ENCODE data around the gene PGM3. TPM values are rescaled to one million over a fixed set of nuclear protein-coding genes. Genes with fewer than 3 reads are reported as not detected.

PGM3 gene
- polyA plus RNA-seq, 3 donors = 4.0 to 4.8 (median 4.6) TPM

GRCh38 chr6:83185096-83185495 lies 8.0 kb downstream of the PGM3 start:
- 100% methylated on average over 2 of the region's 2 CpGs for WGBS (ENCODE audit: insufficient coverage)
- Histone ChIP-seq H3K27me3 (ENCODE audit: control insufficient read depth in 2 of 2, insufficient read depth in 2 of 2, low read length in 2 of 2) (no peaks in the 10 kb centered on the region), H3K9me3 (replicated peaks in 1 of 2; ENCODE audit: control insufficient read depth in 1 of 2, insufficient read depth in 1 of 2, low read length in 2 of 2) (no peaks in the 10 kb centered on the region), H3K36me3 (replicated peaks in 1 of 2; ENCODE audit: control insufficient read depth in 1 of 2, insufficient read depth in 2 of 2, low read length in 2 of 2) (peaks cover 50 to 92% of the 10 kb centered on the region in 2 donors), H3K4me2 (replicated peaks; ENCODE audit: extremely low read depth, low read length, poor library complexity, severe bottlenecking) (no peak overlapping the region), H3K79me2 (ENCODE audit: insufficient read depth, low read length) (no peaks in the 10 kb centered on the region), H3K9ac (ENCODE audit: insufficient read depth, low read length, poor library complexity, severe bottlenecking) (no peak overlapping the region), H3K4me1 (ENCODE audit: control insufficient read depth in 1 of 2, insufficient read depth in 2 of 2, low read length in 2 of 2) (no peaks in the 10 kb centered on the region), H3K27ac (ENCODE audit: low read depth in 1 of 2, low read length in 2 of 2) (no peak overlapping the region), H3K4me3 (replicated peaks in 1 of 3; ENCODE audit: low read depth in 2 of 3, low read length in 3 of 3) (no peak overlapping the region), H4K20me1 (ENCODE audit: insufficient read depth, low read length) (no peaks in the 10 kb centered on the region), H2AFZ (ENCODE audit: insufficient read depth, low read depth, low read length, poor library complexity, severe bottlenecking) (no peak overlapping the region)
- Mint-ChIP-seq H3K4me1 (no peaks in the 10 kb centered on the region), H3K36me3 (peaks cover 69 to 74% of the 10 kb centered on the region in 2 donors), H3K9me3 (peaks cover 0 to 2% (median 0%) of the 10 kb centered on the region in 7 donors), H3K4me3 (no peak overlapping the region), H3K27me3 (ENCODE audit: low read depth in 3 of 3) (no peaks in the 10 kb centered on the region), H3K27ac (no peak overlapping the region)
- DNase-seq = no peak
- intact Hi-C loops (cut with micrococcal nuclease) = no loop called here
- TF ChIP-seq, protein P1, sequence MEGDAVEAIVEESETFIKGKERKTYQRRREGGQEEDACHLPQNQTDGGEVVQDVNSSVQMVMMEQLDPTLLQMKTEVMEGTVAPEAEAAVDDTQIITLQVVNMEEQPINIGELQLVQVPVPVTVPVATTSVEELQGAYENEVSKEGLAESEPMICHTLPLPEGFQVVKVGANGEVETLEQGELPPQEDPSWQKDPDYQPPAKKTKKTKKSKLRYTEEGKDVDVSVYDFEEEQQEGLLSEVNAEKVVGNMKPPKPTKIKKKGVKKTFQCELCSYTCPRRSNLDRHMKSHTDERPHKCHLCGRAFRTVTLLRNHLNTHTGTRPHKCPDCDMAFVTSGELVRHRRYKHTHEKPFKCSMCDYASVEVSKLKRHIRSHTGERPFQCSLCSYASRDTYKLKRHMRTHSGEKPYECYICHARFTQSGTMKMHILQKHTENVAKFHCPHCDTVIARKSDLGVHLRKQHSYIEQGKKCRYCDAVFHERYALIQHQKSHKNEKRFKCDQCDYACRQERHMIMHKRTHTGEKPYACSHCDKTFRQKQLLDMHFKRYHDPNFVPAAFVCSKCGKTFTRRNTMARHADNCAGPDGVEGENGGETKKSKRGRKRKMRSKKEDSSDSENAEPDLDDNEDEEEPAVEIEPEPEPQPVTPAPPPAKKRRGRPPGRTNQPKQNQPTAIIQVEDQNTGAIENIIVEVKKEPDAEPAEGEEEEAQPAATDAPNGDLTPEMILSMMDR (IDR thresholded peaks at IDR 0.05) = no peak

- H3K27ac Mint-ChIP-seq = no peak overlapping the region
- Histone ChIP-seq H3K9ac (ENCODE audit: insufficient read depth, low read length, poor library complexity, severe bottlenecking) (no peak overlapping the region), H3K9me3 (replicated peaks in 1 of 2; ENCODE audit: control insufficient read depth in 1 of 2, insufficient read depth in 1 of 2, low read length in 2 of 2) (no peaks in the 10 kb centered on the region), H2AFZ (ENCODE audit: insufficient read depth, low read depth, low read length, poor library complexity, severe bottlenecking) (no peak overlapping the region), H3K79me2 (ENCODE audit: insufficient read depth, low read length) (no peaks in the 10 kb centered on the region), H3K36me3 (replicated peaks in 1 of 2; ENCODE audit: control insufficient read depth in 1 of 2, insufficient read depth in 2 of 2, low read length in 2 of 2) (peaks cover 54 to 88% of the 10 kb centered on the region in 2 donors), H3K4me3 (replicated peaks in 1 of 3; ENCODE audit: low read depth in 2 of 3, low read length in 3 of 3) (no peak overlapping the region), H3K27me3 (ENCODE audit: control insufficient read depth in 2 of 2, insufficient read depth in 2 of 2, low read length in 2 of 2) (no peaks in the 10 kb centered on the region), H3K27ac (ENCODE audit: low read depth in 1 of 2, low read length in 2 of 2) (no peak overlapping the region), H3K4me2 (replicated peaks; ENCODE audit: extremely low read depth, low read length, poor library complexity, severe bottlenecking) (no peak overlapping the region), H3K4me1 (ENCODE audit: control insufficient read depth in 1 of 2, insufficient read depth in 2 of 2, low read length in 2 of 2) (no peaks in the 10 kb centered on the region), H4K20me1 (ENCODE audit: insufficient read depth, low read length) (no peaks in the 10 kb centered on the region)
- H3K27me3 Mint-ChIP-seq (ENCODE audit: low read depth in 3 of 3) = no peaks in the 10 kb centered on the region
- no peak overlapping the region for H3K4me3 Mint-ChIP-seq
- intact Hi-C loops (cut with micrococcal nuclease) = no loop called here
- H3K9me3 Mint-ChIP-seq = peaks cover 0 to 2% (median 0%) of the 10 kb centered on the region in 7 donors
- 82% methylated on average over 6 of the region's 9 CpGs for WGBS (ENCODE audit: insufficient coverage)
- DNase-seq = no peak
- H3K4me1 Mint-ChIP-seq = no peaks in the 10 kb centered on the region
- peaks cover 61 to 76% of the 10 kb centered on the region in 2 donors for H3K36me3 Mint-ChIP-seq
- TF ChIP-seq, protein P1 (IDR thresholded peaks at IDR 0.05) = no peak
Observed at GRCh38 chr6:83183082-83183828, 9.8 kb downstream of the PGM3 start.

Measured in CD14-positive monocyte (primary cell).